SK-N-SH treated with all-trans-retinoic acid at 6 μM for 48 hours (cell line): ENCODE results near the gene SYNPO2.

ENCODE experiments used
- ATAC-seq: fragments of 200-7000 bp; cut with Tn5 transposase; 3 replicates; pipeline ENCODE4 v1.9.1; 2020; ENCODE audit warnings: mild to moderate bottlenecking, moderate library complexity
- ESRRG ChIP-seq: fragments of 250-450 bp; sonication (Bioruptor Pico); IDR thresholded peaks from 2 replicates; pipeline ENCODE4 v1.6.1; 2021; ENCODE audit warnings: mild to moderate bottlenecking
- ISL1 ChIP-seq: fragments of 250-450 bp; sonication (Bioruptor Pico); IDR thresholded peaks from 2 replicates; pipeline ENCODE4 v2.1.2; 2022; ENCODE audit warnings: mild to moderate bottlenecking, moderate library complexity
- OSR1 ChIP-seq: fragments of 250-450 bp; sonication (Bioruptor Pico); IDR thresholded peaks from 2 replicates; pipeline ENCODE4 v1.8.0; 2022; ENCODE audit warnings: moderate library complexity, mild to moderate bottlenecking, inconsistent platforms
- PATZ1 ChIP-seq: fragments of 250-450 bp; sonication (Bioruptor Pico); IDR thresholded peaks from 2 replicates; pipeline ENCODE4 v1.8.0; 2020; ENCODE audit warnings: mild to moderate bottlenecking, moderate library complexity, borderline replicate concordance
- POU6F1 ChIP-seq: fragments of 250-450 bp; sonication (Bioruptor Pico); IDR thresholded peaks from 2 replicates; pipeline ENCODE4 v1.8.0; 2021; ENCODE audit warnings: low read depth, mild to moderate bottlenecking, moderate library complexity, borderline replicate concordance
- PPARA ChIP-seq: fragments of 250-450 bp; sonication (Bioruptor Pico); IDR thresholded peaks from 2 replicates; pipeline ENCODE4 v1.5.0; 2020; ENCODE audit warnings: mild to moderate bottlenecking, borderline replicate concordance
- RARB ChIP-seq: fragments of 250-450 bp; sonication (Bioruptor Pico); IDR thresholded peaks from 2 replicates; pipeline ENCODE4 v1.8.0; 2021; ENCODE audit warnings: mild to moderate bottlenecking, moderate library complexity
- TCF4 ChIP-seq: fragments of 250-450 bp; sonication (Bioruptor Pico); IDR thresholded peaks from 2 replicates; pipeline ENCODE4 v1.8.0; 2021; ENCODE audit warnings: mild to moderate bottlenecking, moderate library complexity, borderline replicate concordance
- TSHZ2 ChIP-seq: fragments of 250-450 bp; sonication (Bioruptor Pico); IDR thresholded peaks from 2 replicates; pipeline ENCODE4 v1.5.0; 2020; ENCODE audit warnings: mild to moderate bottlenecking, moderate library complexity
- ZC3H10 ChIP-seq: fragments of 250-450 bp; sonication (Bioruptor Pico); IDR thresholded peaks from 2 replicates; pipeline ENCODE4 v1.5.1; 2021; ENCODE audit warnings: mild to moderate bottlenecking, moderate library complexity
- ZFP3 ChIP-seq: fragments of 250-450 bp; sonication (Bioruptor Pico); IDR thresholded peaks from 2 replicates; pipeline ENCODE4 v1.5.0; 2020; ENCODE audit warnings: mild to moderate bottlenecking, moderate library complexity
- ZFP30 ChIP-seq: fragments of 450-650 bp; formaldehyde crosslinking; IDR thresholded peaks from 2 replicates; pipeline ENCODE4 v1.5.0; 2022; ENCODE audit warnings: mild to moderate bottlenecking, moderate library complexity
- ZNF565 ChIP-seq: fragments of 450-650 bp; formaldehyde crosslinking; conservative IDR thresholded peaks from 2 replicates; pipeline ENCODE4 v1.5.0; 2020; ENCODE audit warnings: low read depth, mild to moderate bottlenecking, moderate library complexity
- ZNF70 ChIP-seq: fragments of 450-650 bp; formaldehyde crosslinking; IDR thresholded peaks from 2 replicates; pipeline ENCODE4 v1.5.0; 2020; ENCODE audit warnings: mild to moderate bottlenecking, moderate library complexity
- ZNF8 ChIP-seq: fragments of 450-650 bp; formaldehyde crosslinking; IDR thresholded peaks from 2 replicates; pipeline ENCODE4 v1.5.0; 2020; ENCODE audit warnings: mild to moderate bottlenecking, moderate library complexity

SYNPO2 gene

GRCh38 chr4:118948545-118949144 lies 60.0 kb downstream of the SYNPO2 start:
- TF ChIP-seq ZNF565 (CRISPR knock-in tag) (no peak), OSR1 (CRISPR knock-in tag) (no peak), ZNF70 (CRISPR knock-in tag) (no peak), TSHZ2 (CRISPR knock-in tag) (no peak), ESRRG (CRISPR knock-in tag) (no peak), PPARA (CRISPR knock-in tag) (no peak), RARB (CRISPR knock-in tag) (no peak), ISL1 (no peak)
- no peak for ATAC-seq

- peak; percentile 17; the same call in 2 of the 3 replicates for ATAC-seq
- TF ChIP-seq ZNF8 (CRISPR knock-in tag) (no peak), ZFP3 (no peak), TCF4 (CRISPR knock-in tag) (no peak), ZC3H10 (CRISPR knock-in tag) (no peak), PATZ1 (CRISPR knock-in tag) (no peak), POU6F1 (CRISPR knock-in tag) (no peak), TSHZ2 (CRISPR knock-in tag) (no peak), OSR1 (CRISPR knock-in tag) (no peak), ZFP30 (CRISPR knock-in tag) (no peak)
These were observed 61.6 kb downstream of the SYNPO2 start for GRCh38 chr4:118950224-118950623.

GRCh38 chr4:118950929-118951570 lies 62.4 kb downstream of the SYNPO2 start:
- no peak for ATAC-seq
- TF ChIP-seq ZFP30 (CRISPR knock-in tag) (no peak), TSHZ2 (CRISPR knock-in tag) (no peak), TCF4 (CRISPR knock-in tag) (no peak)
